ENCODE measurements around the gene PRR29.

DNA sequence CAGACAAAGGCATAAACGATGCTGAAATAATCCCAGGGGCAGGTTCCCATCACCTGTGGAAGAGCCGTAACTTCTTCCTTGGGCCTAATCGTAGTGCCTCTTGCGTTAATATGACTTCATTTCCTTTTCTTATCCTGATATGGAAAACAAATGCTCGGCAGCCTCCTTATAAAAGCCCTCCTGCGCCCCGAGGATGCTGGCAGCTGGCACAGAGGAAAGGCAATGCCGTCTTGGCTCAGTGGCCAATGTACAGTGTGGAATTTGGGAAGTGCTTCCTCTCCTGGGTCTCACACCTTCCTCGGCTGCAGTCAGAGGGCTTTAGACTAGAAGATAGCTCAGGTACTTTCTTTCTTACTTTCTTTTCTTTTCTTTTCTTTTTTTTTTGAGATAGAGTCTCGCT, 28.9 kb upstream of the PRR29 start:
- TF ChIP-seq JUND (IDR thresholded peaks at IDR 0.05) (no peak), CTCF (IDR thresholded peaks at IDR 0.05; ENCODE audit: low read depth, low read length, missing input control) (no peak), GABPA (IDR thresholded peaks at IDR 0.05 in 1 of 2, conservative IDR thresholded peaks at IDR 0.05 in 1 of 2) (no peak), HNF4G (IDR thresholded peaks at IDR 0.05) (no peak)
- TF ChIP-seq, protein P1, sequence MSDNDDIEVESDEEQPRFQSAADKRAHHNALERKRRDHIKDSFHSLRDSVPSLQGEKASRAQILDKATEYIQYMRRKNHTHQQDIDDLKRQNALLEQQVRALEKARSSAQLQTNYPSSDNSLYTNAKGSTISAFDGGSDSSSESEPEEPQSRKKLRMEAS (IDR thresholded peaks at IDR 0.05), result no peak
